ENCODE data around the gene GGA1.

Gene GGA1

DNA sequence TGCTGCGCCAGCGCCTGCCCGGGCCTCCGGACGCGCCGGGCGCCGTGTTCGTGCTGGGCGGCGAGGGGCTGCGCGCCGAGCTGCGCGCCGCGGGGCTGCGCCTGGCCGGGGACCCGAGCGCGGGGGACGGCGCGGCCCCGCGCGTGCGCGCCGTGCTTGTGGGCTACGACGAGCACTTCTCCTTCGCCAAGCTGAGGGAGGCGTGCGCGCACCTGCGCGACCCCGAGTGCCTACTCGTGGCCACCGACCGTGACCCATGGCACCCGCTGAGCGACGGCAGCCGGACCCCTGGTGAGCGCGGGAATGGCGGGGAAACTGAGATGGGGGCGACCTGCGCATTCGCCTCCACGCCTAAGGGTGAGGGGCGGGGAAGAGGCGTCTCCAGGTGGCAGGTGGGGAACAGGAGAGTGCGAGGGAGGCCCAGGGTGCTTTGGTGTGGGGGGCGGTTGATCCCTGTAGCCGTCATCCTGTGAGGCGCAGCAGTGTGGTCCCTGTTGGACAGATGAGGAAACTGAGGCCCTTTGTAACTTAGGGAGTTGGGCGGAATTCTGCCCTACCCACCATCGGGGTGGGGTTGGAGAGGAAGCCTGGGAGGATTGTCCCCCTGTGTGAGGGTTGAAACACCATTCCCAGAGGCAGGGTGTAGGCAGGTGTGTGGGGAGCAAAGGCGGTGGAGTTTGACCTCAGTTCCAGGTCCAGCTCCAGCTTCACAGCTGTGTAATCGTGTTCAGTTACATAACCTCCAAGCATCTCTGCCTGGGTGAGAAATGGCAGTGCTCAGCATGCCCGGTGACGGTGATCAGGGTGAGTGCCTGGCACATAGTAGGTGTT is 50.6 kb downstream of the GGA1 start:
- peak overlapping the region; percentile 80 for H3K4me3 ChIP-seq (replicated peaks in 1 of 2; ENCODE audit: low read depth in 2 of 2, low read length in 2 of 2)
- DNase-seq (ENCODE audit: low read depth in 2 of 2) = peak in 1 of 2 donors; percentile 15
- TF ChIP-seq, protein P1, sequence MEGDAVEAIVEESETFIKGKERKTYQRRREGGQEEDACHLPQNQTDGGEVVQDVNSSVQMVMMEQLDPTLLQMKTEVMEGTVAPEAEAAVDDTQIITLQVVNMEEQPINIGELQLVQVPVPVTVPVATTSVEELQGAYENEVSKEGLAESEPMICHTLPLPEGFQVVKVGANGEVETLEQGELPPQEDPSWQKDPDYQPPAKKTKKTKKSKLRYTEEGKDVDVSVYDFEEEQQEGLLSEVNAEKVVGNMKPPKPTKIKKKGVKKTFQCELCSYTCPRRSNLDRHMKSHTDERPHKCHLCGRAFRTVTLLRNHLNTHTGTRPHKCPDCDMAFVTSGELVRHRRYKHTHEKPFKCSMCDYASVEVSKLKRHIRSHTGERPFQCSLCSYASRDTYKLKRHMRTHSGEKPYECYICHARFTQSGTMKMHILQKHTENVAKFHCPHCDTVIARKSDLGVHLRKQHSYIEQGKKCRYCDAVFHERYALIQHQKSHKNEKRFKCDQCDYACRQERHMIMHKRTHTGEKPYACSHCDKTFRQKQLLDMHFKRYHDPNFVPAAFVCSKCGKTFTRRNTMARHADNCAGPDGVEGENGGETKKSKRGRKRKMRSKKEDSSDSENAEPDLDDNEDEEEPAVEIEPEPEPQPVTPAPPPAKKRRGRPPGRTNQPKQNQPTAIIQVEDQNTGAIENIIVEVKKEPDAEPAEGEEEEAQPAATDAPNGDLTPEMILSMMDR (IDR thresholded peaks at IDR 0.05; ENCODE audit: low read depth, low read length) = no peak

GRCh38 chr22:37659897-37660708 is 51.5 kb downstream of the GGA1 start:
- DNase-seq (ENCODE audit: low read depth in 2 of 2) = no peak
- H3K4me3 ChIP-seq (replicated peaks in 1 of 2; ENCODE audit: low read depth in 2 of 2, low read length in 2 of 2) = peak overlapping the region in 1 of 2 donors; percentile 80
- TF ChIP-seq, protein P1 (IDR thresholded peaks at IDR 0.05; ENCODE audit: low read depth, low read length) = no peak

DNA sequence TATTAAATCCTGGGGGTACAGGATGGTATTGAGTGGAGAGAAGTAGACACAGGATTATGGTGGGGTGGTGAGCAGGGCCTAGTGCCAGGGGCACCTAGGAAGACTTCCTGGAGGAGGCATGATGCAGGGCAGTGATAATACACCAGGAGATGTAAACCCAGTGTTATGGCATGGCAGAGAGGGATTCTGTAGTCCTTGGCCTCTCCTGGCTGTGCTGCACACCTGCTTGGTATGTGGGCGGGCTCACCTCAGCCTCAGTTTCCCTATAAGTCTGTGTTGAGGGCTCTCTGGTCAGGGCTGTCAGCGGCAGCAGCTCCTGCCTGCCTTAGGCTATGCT is 52.0 kb downstream of the GGA1 start:
- no peak for DNase-seq (ENCODE audit: low read depth in 2 of 2)
- no peak overlapping the region for H3K4me3 ChIP-seq (replicated peaks in 1 of 2; ENCODE audit: low read depth in 2 of 2, low read length in 2 of 2)

DNA sequence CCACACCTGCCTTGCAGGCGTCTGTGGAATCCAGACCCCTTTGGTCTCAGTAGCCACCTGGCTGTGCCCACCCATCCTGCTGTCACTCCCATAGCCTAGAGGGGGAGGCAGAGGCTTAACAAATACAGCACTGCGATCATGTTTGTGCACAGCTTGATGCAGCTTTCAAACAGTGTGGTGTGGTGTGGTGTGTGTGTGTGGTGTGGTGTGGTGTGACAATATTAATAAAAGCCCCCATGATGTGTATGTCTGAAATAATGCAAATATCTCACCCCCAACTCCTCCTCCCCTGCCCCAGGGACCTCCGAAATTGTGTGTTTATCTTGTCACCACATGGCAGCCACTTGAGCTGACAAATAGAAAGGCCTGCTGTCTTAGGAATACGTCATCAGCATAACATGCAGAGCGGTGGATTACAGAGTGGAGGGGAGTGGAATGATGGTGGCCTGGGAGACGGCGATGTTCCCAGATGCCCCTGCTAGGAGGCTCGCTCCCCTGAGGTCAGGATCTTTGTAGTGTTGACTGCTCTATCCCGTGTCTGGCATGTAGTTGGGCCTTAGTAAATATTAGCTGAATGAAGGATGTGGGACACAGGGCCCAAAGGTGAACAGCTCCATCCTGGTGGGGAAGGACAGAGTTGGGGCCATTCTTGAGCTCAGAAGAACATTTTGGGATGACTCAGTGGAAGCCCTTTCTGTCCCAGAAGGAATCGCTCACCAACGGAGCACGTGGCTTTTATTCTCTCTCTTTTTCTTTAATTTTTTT is 52.7 kb downstream of the GGA1 start:
- DNase-seq (ENCODE audit: low read depth in 2 of 2) = peak; percentile 70 to 83
- no peak overlapping the region for H3K4me3 ChIP-seq (replicated peaks in 1 of 2; ENCODE audit: low read depth in 2 of 2, low read length in 2 of 2)
- TF ChIP-seq, protein P1 (IDR thresholded peaks at IDR 0.05; ENCODE audit: low read depth, low read length) = peak; percentile 49

More for the DNA sequence above, 52.0 kb downstream of the GGA1 start:
- TF ChIP-seq, protein P1 (IDR thresholded peaks at IDR 0.05; ENCODE audit: low read depth, low read length) = no peak

DNA sequence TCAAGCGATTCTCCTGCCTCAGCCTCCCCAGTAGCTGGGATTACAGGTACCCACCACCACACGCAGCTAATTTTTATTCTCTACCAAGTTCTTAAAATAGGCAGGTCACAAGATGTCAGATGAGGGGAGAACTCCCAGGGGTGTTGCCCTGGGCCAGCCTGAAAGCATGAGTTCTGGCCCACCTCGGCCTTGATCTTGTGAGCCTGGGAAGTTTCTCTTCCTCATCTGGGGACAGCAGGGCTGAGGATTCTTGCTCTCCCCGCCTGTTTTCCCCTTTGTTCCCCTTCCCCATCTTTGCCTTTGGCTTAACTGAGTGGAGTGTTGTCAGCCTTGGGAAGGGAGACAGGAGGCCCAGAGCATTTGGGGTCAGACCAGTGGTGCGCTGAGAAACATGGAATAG is 53.4 kb downstream of the GGA1 start:
- TF ChIP-seq, protein P1 (IDR thresholded peaks at IDR 0.05; ENCODE audit: low read depth, low read length) = no peak
- no peak overlapping the region for H3K4me3 ChIP-seq (replicated peaks in 1 of 2; ENCODE audit: low read depth in 2 of 2, low read length in 2 of 2)
- no peak for DNase-seq (ENCODE audit: low read depth in 2 of 2)

GRCh38 chr22:37663521-37664140 is 55.0 kb downstream of the GGA1 start:
- no peak overlapping the region for H3K4me3 ChIP-seq (replicated peaks in 1 of 2; ENCODE audit: low read depth in 2 of 2, low read length in 2 of 2)
- TF ChIP-seq, protein P1 (IDR thresholded peaks at IDR 0.05; ENCODE audit: low read depth, low read length) = no peak
- DNase-seq (ENCODE audit: low read depth in 2 of 2) = no peak
